Peyer's patch (tissue), 4 donors: Measurements from ENCODE around the gene PRR5L.

Source experiments
- POLR2A ChIP-seq, 2 donors: fragments of 450-650 bp; IDR thresholded peaks; one replicate each; pipeline ENCODE4 v1.5.1; 2017; ENCODE audit warnings: antibody characterized with exemption in 2 of 2, mild to moderate bottlenecking in 2 of 2, moderate library complexity in 2 of 2
- TF ChIP-seq, protein P1 (sequence below), 6 experiments: fragments of 450-650 bp in 4 of 6; fragments of 200-600 bp in 2 of 6; sonication (generic) in 1 of 6; IDR thresholded peaks; one replicate each; pipeline ENCODE4 v1.5.1; 2017 to 2019; ENCODE audit warnings: antibody characterized with exemption in 6 of 6, mild to moderate bottlenecking in 3 of 6, moderate library complexity in 1 of 6

DNA sequence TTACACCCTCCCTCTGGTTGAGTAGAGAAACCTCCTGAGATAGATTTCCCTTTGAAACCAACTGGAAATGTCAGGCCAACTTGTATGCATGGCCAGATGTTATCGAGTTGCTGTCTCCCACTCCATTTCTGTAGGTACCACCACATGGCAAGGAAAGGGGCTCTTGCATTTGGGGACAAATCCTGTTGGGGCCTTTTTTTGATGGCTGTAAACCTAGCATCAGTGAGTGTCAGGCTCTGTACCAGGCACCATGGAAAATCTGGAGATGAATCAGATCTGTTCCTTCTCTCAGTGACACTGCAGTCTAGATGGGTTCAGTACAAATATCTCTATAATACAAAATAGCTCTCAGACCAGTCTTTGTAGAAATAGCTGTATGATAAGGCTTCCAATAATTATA, 155.6 kb downstream of the PRR5L start:
- TF ChIP-seq POLR2A (IDR thresholded peaks at IDR 0.05) = no peak
- TF ChIP-seq, protein P1, sequence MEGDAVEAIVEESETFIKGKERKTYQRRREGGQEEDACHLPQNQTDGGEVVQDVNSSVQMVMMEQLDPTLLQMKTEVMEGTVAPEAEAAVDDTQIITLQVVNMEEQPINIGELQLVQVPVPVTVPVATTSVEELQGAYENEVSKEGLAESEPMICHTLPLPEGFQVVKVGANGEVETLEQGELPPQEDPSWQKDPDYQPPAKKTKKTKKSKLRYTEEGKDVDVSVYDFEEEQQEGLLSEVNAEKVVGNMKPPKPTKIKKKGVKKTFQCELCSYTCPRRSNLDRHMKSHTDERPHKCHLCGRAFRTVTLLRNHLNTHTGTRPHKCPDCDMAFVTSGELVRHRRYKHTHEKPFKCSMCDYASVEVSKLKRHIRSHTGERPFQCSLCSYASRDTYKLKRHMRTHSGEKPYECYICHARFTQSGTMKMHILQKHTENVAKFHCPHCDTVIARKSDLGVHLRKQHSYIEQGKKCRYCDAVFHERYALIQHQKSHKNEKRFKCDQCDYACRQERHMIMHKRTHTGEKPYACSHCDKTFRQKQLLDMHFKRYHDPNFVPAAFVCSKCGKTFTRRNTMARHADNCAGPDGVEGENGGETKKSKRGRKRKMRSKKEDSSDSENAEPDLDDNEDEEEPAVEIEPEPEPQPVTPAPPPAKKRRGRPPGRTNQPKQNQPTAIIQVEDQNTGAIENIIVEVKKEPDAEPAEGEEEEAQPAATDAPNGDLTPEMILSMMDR (IDR thresholded peaks at IDR 0.05) = no peak
